ENCODE results near the gene UBE2I.

DNA sequence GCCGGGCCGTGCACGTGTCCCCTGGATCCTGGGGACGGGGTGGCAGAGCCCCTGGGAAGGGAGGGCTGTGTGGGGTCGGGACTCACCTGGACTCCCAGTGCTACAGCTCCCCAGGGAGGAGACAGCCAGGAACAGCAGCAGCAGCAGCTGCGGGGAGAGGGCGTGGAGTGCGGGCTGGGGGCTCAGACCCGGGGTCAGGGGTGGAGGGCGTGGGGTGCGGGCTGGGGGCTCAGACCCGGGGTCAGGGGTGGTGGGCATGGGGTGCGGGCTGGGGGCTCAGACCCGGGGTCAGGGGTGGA is 32.9 kb upstream of the UBE2I start:
- TF ChIP-seq SUZ12 (IDR thresholded peaks at IDR 0.05; ENCODE audit: extremely low read depth, insufficient read depth, insufficient read length) (no peak), ZNF274 (IDR thresholded peaks at IDR 0.05; ENCODE audit: low read depth, low read length) (no peak)
